Activated CD8-positive, alpha-beta memory T cell treated with anti-CD3 and anti-CD28 coated beads for 4 hours (primary cell): ENCODE measurements around the gene OTUD1.

ENCODE experiments used
- DNase-seq, 2 donors: peaks; one replicate each; pipeline ENCODE4 v3.0.0-alpha.2; 2020; ENCODE audit warnings: low read depth in 2 of 2

Gene OTUD1

DNA sequence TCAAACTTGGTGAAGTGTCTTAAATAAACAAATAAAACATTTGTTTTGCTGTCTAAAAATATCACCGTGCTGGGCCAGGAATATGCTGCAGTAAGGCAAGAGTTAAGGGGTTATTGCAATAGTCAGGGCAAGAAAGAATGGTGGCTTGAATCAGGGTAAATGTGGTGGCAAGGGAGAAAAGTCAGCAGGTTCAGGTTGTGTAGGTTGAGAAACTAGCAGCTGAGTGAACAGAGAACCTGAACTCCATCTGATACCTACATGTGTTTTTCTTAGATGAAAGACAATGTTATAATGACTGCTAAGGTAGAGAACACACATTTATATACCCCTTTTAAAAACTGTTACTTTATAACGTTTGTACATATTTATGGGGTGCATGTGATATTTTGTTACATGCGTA, 28.7 kb downstream of the OTUD1 start:
- DNase-seq, result no peak

DNA sequence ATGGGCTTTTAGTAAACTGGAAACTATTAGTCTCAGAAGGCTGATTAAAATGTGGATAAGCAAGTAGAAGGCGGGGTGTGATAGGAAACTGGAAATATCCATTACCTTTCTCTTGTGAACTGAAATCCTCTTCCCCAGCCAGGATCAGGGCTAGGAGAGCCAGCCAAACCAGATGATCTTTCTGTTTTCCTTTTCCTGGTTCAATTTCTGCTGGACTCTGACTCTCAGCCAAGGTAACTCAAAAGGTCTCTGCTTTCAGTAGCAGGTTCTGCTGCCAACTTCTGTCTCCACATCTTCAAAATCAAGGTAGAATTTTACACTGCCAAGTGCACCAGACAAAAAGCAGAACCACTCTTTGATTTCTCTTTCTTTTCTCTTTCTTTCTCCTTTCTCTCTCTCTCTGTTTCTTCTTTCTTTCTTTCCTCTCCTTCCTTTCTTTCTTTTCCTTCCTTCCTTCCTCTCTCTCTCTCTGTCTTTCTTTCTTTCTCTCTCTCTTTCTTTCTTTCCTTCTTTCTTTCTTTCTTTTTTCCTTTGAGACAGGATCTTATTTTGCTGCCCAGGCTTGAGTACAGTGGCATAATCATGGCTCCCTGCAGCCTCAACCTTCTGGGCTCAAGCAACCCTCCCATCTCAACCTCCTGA, 30.8 kb downstream of the OTUD1 start:
- DNase-seq, result no peak

DNA sequence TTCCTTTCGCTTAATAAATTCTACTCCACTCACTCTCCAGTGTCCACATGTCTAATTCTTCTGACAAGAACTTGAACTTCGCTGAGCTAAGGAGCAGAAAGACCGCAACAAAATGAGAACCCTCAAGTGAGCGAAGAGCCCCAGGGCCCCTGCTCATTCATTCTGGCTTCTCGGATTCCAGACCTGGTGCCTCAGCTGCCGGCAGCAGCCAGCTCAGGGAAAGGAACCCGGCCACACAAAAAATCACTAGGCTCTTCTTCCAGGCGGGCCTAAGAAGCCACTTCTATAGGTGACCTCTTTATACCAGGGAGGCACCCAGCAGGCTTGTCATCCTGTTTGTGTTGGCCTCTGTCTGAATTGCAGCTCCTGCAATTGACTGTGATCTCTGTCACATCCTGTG, 33.3 kb downstream of the OTUD1 start:
- DNase-seq, result no peak

DNA sequence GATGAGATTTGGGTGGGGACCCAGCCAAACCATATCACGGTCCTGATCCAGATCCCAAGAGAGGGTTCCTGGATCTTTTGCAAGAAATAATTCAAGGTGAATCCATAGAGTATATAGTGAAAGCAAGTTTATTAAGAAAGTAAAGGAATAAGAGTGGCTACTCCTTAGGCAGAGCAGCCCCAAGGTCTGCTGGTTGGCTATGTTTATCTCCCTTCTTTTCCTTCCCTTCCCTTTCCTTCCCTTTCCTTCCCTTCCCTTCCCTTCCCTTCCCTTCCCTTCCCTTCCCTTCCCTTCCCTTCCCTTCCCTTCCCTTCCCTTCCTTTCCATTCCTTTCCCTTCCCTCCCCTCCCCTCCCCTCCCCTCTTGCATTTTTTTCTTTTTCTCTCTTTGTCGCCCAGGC, 35.2 kb downstream of the OTUD1 start:
- DNase-seq, result no peak

DNA sequence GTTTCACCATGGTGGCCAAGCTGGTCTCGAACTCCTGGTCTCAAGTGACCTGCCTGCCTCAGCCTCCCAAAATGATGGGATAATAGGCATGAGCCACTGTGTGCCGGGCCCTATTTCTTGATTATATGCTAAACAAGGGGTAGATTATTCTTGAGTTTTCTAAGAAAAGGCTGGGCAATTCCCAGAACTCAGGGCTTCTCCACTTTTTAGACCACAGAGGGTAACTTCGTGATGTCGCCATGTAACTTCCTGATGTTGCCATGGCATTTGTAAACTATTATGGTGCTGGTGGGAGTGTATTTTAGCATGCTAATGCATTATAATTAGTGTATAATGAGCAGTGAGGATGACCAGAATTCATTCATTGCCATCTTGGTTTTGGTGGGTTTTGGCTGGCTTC, 35.8 kb downstream of the OTUD1 start:
- DNase-seq, result no peak

DNA sequence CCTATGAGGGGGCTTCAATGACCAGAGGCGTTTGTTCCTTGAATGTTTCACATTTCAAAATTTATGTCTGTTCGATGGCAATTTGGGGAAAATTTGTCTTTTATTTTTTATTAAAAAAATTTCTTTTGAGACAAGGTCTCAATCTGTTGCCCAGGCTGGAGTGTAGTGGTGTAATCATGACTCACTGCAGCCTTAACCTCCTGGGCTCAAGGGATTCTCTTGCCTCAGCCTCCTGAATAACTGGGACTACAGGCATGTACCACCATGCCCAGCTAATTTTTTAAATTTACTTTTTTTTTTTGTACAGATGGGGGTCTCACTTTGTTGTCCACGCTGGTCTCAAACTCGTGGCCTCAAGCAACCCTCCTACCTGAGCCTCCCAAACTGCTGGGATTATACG, 39.7 kb downstream of the OTUD1 start:
- DNase-seq, result no peak

DNA sequence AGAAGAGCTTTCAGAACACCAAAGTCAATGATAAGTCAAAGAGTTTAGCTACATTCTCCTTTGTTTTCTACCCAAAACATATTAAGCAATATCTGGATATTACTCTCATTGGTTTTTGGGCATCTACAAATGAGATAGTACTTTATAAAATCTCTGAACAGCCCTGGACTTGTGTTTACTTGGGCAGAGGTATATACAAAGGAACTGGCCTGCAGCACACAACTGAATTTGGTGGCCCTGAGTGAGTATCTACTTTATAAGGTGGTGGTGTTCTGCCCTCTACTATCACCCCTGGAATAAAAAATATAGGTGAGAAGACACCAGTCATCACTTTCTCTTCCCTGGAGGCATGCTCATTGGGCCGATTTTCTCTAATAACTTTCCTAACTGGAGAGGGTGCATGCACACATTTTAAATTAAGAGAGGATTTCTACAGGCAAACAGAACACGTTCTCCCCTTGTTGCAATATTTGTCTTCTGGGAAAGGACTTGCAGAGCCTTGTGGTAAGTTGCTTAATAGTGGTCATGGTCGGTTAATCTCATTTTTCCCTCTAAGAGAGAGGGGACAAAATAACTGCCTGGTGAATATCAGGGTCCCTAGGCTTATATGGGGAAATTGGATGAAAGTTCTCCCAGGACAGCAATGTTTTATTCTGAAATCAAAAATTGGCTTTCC, 41.1 kb downstream of the OTUD1 start:
- DNase-seq, result no peak

DNA sequence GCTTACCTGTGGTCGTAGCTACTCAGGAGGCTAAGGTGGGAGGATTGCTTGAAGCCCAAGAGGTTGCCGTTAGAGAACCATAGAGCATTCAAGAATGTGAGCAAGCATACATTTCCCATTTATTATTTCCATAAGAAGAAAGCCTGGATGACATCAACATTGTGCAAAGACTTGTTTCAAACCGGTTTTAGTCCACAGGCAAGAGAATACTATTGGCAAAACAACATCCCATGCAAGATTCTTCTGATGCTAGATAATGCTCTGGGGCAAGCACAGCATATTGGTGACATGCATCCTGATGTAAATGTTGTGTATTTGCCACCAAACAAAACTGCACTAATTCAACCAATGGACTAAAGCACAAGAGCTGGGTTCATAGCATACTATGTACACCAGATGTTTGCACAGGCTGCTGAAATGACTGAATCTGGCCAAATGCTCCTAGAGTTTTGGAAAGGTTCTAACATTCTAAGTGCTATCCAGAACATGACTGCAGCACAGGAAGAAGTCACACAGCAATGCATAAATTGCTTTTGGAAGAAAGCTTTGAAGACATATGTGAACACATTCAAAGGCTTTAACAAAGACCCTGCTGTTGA, 42.6 kb downstream of the OTUD1 start:
- DNase-seq, result no peak

DNA sequence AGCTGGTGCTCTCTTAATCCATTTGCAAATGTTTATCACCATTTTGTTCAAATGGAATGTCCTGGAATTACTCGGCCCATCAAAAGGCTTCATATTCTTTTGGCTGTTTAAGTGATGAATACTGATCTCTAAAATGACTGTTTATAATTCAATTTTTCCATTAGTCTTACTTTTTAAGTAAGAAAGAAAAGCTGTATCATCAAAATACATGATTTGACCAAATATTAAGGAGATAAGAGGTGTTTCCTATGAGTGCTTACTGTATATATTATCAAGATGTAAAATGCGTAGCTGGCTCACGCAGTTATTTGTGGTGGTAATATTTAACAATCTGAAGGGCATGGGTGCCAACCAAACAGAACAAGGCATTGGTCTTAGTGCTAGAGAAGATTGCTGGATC, 51.2 kb downstream of the OTUD1 start:
- no peak for DNase-seq
